HTR-8/SVneo (cell line): ENCODE results near the gene PATE1.

Experiments
- DNase-seq: peaks from one replicate; pipeline ENCODE4 v3.0.0; 2011; ENCODE audit warnings: low spot score, mixed read lengths; ENCODE audit not compliant: insufficient read length
- FAIRE-seq: peaks from 2 replicates; lab custom pipeline; 2011; peaks lifted over from hg19 to GRCh38; lab: Jason Lieb, UNC

Gene PATE1

GRCh38 chr11:125787827-125788226 lies 41.7 kb downstream of the PATE1 start, which contains the start of gene PATE3:
PATE3 (plus strand) TSS chr11:125788127; CDS start chr11:125788152, 25 bp downstream.
- DNase-seq (no peak), FAIRE-seq (no peak)

- FAIRE-seq (no peak), DNase-seq (no peak)
These were observed 44.7 kb downstream of the PATE1 start for GRCh38 chr11:125790825-125791224.

- FAIRE-seq = no peak
- no peak for DNase-seq
These were observed 51.6 kb downstream of the PATE1 start for GRCh38 chr11:125797641-125798040.
